Activated CD4-positive, alpha-beta T cell treated with anti-CD3 and anti-CD28 coated beads, Interleukin-2, amount 10 ng/mL, durations not matched to agents 7 days and 5 days (primary cell): ENCODE measurements around the gene ACP2. TPM values are rescaled to one million over a fixed set of nuclear protein-coding genes. Genes with fewer than 3 reads are reported as not detected.
A peak's percentile ranks its signal among the peaks of the same experiment; 100 is the strongest.

Source experiments
- CTCF ChIA-PET: fragments of 350-600 bp; sonication (Branson Sonifier 250); formaldehyde crosslinking; loops from one replicate; lab custom pipeline; 2021; ENCODE audit warnings: antibody characterized with exemption; lab: Charles Lee
- POLR2A ChIA-PET: fragments of 350-600 bp; sonication (Branson Sonifier 250); formaldehyde crosslinking; loops from one replicate; lab custom pipeline; 2021; ENCODE audit warnings: antibody characterized with exemption; lab: Charles Lee
- DNase-seq: peaks from one replicate; pipeline ENCODE4 v3.0.0-alpha.2; 2020
- H3K27ac Mint-ChIP-seq: one replicate; pipeline ENCODE4 v1.8.0; 2021; ENCODE audit warnings: mild to moderate bottlenecking, moderate library complexity, mixed read lengths
- H3K27me3 Mint-ChIP-seq: one replicate; pipeline ENCODE4 v1.8.0; 2021; ENCODE audit warnings: mixed read lengths
- H3K36me3 Mint-ChIP-seq: one replicate; pipeline ENCODE4 v1.8.0; 2021; ENCODE audit warnings: low read depth, mixed read lengths
- H3K4me1 Mint-ChIP-seq: one replicate; pipeline ENCODE4 v1.8.0; 2021; ENCODE audit warnings: mixed read lengths
- H3K4me3 Mint-ChIP-seq: one replicate; pipeline ENCODE4 v1.8.0; 2021; ENCODE audit warnings: mild to moderate bottlenecking, moderate library complexity, mixed read lengths
- H3K9me3 Mint-ChIP-seq: one replicate; pipeline ENCODE4 v1.8.0; 2021; ENCODE audit warnings: mixed read lengths
- total RNA-seq, 2 experiments: library from RNA; stranded (reverse); gene quantifications; one replicate each; pipeline ENCODE4 v1.2.3, GENCODE V29; 2021

Gene ACP2
- total RNA-seq, 2 experiments from 2014 or later = 28.0 to 31.7 TPM

DNA sequence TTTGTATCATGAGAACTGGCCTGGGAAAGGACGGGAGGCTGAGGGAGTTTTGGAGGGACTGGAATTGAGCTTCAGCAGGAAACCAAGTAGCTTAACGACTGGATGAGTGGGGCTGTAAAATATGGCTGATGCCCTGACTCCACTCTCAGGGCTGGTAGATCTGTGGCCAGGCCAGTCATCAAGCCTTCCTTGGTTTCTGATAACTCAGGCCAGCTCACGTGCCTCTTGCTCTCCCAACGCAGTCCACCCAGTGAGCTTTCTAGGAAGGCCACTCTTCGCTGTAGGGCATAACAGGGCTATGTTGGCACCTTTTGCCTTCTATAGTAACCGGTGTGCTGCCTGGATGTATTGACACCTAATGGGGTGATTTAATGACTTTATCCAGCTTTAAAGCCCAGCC lies 15.5 kb upstream of the ACP2 start:
- H3K27me3 Mint-ChIP-seq = no peaks in the 10 kb centered on the region
- peaks cover 4% of the 10 kb centered on the region for H3K36me3 Mint-ChIP-seq
- DNase-seq = no peak
- H3K4me1 Mint-ChIP-seq = peaks cover 51% of the 10 kb centered on the region
- no peaks in the 10 kb centered on the region for H3K9me3 Mint-ChIP-seq
- POLR2A ChIA-PET = interaction anchor here (1.5 kb wide), 1 partner anchor 16 kb away, joined by 4 read pairs; the partner anchor contains the start of gene ACP2
- CTCF ChIA-PET = interaction anchor here (0.7 to 2.4 kb wide), 5 partner anchors 10 to 144 kb away, joined by 3 to 10 read pairs (median 4); partner anchors contain the start of genes ACP2 and SLC39A13
- H3K4me3 Mint-ChIP-seq = no peak overlapping the region
- peak overlapping the region; percentile 79 for H3K27ac Mint-ChIP-seq

DNA sequence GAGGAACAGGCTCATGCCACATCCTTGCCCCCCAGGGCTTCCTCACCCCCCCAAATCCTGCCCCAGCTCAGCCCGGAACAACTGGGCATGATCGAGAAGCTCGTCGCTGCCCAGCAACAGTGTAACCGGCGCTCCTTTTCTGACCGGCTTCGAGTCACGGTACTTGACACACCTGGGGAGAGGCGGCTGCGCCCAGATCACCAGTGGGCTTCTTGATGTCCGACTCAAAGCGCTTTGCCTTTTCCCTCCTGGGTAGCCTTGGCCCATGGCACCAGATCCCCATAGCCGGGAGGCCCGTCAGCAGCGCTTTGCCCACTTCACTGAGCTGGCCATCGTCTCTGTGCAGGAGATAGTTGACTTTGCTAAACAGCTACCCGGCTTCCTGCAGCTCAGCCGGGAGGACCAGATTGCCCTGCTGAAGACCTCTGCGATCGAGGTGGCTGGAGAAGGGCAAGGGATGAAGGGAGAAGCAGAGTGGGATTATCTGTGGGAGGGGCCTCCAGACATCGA lies 12.7 kb upstream of the ACP2 start:
- DNase-seq = no peak
- Mint-ChIP-seq H3K9me3 (no peaks in the 10 kb centered on the region), H3K4me3 (no peak overlapping the region), H3K36me3 (peaks cover 4% of the 10 kb centered on the region), H3K27me3 (no peaks in the 10 kb centered on the region), H3K4me1 (peaks cover 38% of the 10 kb centered on the region), H3K27ac (no peak overlapping the region)
- POLR2A ChIA-PET = no interaction called here
- CTCF ChIA-PET = interaction anchor here (0.6 to 5.3 kb wide), 5 partner anchors 9 to 413 kb away, joined by 3 to 48 read pairs (median 3); partner anchors contain the start of genes ACP2 and ARFGAP2

DNA sequence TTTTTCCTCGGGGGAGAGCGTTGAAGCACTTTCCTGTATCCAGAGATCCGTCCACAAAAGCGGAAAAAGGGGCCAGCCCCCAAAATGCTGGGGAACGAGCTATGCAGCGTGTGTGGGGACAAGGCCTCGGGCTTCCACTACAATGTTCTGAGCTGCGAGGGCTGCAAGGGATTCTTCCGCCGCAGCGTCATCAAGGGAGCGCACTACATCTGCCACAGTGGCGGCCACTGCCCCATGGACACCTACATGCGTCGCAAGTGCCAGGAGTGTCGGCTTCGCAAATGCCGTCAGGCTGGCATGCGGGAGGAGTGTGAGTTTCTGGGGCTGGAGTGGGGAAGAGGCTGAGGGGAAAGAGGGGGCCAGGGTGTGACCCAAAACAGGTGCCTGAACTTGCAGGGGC lies 11.8 kb upstream of the ACP2 start:
- Mint-ChIP-seq H3K27me3 (no peaks in the 10 kb centered on the region), H3K27ac (peak overlapping the region; percentile 54), H3K36me3 (peaks cover 3% of the 10 kb centered on the region), H3K4me3 (no peak overlapping the region), H3K4me1 (peaks cover 30% of the 10 kb centered on the region), H3K9me3 (no peaks in the 10 kb centered on the region)
- ChIA-PET CTCF (interaction anchor here (0.6 to 5.3 kb wide), 6 partner anchors 8 to 1052 kb away, joined by 3 to 48 read pairs (median 4); partner anchors contain the start of genes ACP2 and DDB2), POLR2A (no interaction called here)
- no peak for DNase-seq

DNA sequence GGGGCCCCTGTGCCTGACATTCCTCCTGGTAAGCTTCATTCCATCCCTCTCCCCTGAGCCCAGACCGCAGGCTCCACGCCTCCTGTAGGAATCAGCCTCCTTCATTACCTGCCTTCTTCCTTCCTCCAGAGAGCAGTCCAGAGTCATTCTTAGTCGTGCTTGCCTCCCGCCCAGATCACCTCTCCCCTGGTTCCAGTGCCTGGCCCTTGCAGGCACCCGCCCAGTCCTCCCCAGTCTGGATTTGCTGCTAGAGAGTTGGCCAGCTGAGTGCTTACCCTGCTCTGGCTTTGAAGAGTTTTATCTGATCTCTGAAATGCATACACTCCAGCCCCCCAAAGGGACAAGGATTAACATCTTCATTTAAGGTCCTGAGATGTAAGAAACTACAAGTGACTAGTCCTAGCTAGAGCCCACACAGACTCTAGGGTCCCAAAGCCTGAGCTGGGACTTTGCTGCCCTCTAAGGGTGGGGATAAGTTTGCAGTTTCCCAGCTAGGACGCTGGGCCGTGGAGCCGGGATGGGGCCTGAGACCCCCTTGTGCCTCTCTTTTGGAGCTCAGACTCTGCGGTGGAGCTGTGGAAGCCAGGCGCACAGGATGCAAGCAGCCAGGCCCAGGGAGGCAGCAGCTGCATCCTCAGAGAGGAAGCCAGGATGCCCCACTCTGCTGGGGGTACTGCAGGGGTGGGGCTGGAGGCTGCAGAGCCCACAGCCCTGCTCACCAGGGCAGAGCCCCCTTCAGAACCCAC lies 10.8 kb upstream of the ACP2 start:
- no peak overlapping the region for H3K4me3 Mint-ChIP-seq
- DNase-seq = peak; percentile 43
- H3K9me3 Mint-ChIP-seq = no peaks in the 10 kb centered on the region
- peaks cover 28% of the 10 kb centered on the region for H3K4me1 Mint-ChIP-seq
- ChIA-PET POLR2A (no interaction called here), CTCF (interaction anchor here (0.5 to 5.3 kb wide), 16 partner anchors 9 to 367 kb away, joined by 3 to 48 read pairs (median 4); partner anchors contain the start of genes ACP2 and DDB2)
- no peaks in the 10 kb centered on the region for H3K36me3 Mint-ChIP-seq
- no peaks in the 10 kb centered on the region for H3K27me3 Mint-ChIP-seq
- peak overlapping the region; percentile 28 for H3K27ac Mint-ChIP-seq

DNA sequence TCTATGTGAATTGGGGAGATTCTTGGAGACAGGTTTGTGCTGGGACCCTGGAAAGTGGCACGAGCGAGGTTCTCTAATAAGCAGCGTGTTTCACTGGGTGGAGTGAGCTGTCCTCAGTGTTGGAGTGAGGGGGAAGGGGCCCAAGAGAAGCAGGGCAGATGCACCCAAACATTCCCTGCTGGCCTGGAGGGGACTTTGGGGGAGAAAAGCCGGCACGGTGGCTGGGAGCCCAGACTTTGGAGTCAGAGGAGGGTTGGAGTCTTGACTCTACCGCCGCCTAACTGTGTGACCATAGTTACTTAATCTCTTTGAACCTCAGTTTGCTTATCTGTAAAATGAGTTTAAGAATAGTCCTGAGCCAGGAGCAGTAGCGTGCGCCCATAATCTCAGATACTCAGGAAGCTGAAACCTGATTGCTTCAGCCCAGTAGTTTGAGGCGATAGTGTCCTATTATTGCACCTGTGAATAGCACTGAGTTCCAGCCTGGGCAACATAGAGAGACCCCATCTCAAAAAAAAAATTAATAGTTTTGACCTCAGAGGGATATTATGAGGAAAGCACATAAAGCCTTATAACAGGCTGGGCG lies 9.8 kb upstream of the ACP2 start:
- H3K4me3 Mint-ChIP-seq = no peak overlapping the region
- H3K27ac Mint-ChIP-seq = peak overlapping the region; percentile 64

DNA sequence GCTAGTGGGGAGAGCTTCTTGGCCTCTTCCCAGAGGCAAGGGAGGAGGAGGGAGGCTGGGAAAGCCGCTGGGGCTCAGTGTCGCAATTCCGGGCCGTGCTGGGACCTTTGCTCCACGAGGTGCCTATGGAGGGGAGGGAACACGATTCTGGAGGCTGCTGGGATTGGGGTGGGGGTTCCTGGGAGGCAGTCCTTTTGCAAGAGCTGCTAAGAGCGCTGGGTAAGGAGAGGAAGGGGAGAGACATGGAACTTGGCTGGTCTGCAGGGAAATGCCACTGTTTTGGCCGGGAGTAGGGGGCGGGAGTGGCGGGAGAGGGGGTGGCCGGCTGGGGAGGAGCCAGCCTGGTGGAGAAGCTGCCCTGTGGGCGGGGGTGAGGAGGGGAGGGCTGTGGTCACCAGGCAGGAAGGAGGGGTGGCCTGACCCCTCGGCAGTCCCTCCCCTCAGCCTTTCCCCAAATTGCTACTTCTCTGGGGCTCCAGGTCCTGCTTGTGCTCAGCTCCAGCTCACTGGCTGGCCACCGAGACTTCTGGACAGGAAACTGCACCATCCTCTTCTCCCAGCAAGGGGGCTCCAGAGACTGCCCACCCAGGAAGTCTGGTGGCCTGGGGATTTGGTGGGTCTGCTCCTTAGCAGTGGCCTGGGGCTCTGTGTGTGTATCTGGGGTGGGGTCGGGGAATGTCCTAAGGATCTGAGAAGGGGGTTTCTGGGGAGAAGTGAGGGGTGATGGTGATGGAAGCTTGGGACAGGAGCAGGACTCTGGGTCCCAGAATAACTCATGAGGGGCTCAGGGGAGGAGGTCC lies 9.1 kb upstream of the ACP2 start, which contains the start of gene NR1H3:
Gene NR1H3, plus strand, starts transcription at position 480 of the 800 bp plus-strand sequence. CDS start 1,221 bp downstream, outside the sequence.
- POLR2A ChIA-PET = no interaction called here
- CTCF ChIA-PET = interaction anchor here (0.6 to 5.3 kb wide), 6 partner anchors 9 to 343 kb away, joined by 3 to 48 read pairs (median 4); partner anchors contain the start of gene ACP2
- no peak within 1 kb of the TSS for H3K4me3 Mint-ChIP-seq
- H3K27ac Mint-ChIP-seq = peak within 1 kb of the TSS; percentile 64
- no peaks in the 10 kb centered on the region for H3K36me3 Mint-ChIP-seq
- peaks cover 26% of the 10 kb centered on the region for H3K4me1 Mint-ChIP-seq
- no peaks in the 10 kb centered on the region for H3K9me3 Mint-ChIP-seq
- no peak for DNase-seq
- no peaks in the 10 kb centered on the region for H3K27me3 Mint-ChIP-seq

More for the DNA sequence above, 9.8 kb upstream of the ACP2 start:
- DNase-seq = no peak
- H3K27me3 Mint-ChIP-seq = no peaks in the 10 kb centered on the region
- ChIA-PET CTCF (interaction anchor here (0.6 to 5.3 kb wide), 7 partner anchors 10 to 342 kb away, joined by 3 to 48 read pairs (median 5); partner anchors contain the start of gene ACP2), POLR2A (no interaction called here)
- H3K9me3 Mint-ChIP-seq = no peaks in the 10 kb centered on the region
- no peaks in the 10 kb centered on the region for H3K36me3 Mint-ChIP-seq
- H3K4me1 Mint-ChIP-seq = peaks cover 26% of the 10 kb centered on the region

DNA sequence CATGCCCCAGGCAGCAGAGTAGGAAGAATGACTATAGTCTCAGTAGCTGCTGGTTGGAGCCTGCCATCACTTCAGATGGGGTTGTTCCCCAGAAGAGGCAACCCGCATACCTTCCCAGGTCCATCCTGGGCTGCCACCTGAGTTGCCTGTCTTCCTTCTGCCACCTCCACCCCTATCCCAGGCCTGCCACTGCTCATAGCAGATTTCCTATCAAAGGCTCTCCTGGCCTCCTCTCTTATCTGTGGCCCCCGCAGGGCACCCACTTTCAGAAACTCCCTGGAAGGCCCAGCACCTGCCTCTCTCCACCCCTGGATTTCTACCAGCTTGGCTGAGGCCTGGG lies 8.5 kb upstream of the ACP2 start:
- CTCF ChIA-PET = interaction anchor here (0.7 to 5.3 kb wide), 5 partner anchors 9 to 89 kb away, joined by 3 to 48 read pairs (median 4); partner anchors contain the start of gene ACP2

DNA sequence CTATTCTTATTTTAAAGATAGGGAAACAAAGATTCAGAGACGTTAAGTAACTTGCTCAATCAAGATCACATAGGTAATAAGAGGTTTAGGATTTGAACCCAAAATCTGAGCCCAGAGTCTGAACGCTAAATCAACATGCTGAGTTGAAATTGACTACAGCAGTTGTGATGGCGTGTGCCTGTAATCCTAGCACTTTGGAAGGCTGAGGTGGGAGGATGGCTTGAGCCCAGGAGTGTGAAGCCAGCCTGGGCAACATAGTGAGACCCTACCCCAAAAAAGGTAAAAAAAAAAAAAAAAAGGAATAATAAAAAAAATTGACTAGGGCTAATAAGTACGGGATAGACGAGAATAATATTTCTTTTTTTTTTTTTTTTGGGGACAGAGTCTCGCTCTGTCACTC lies 7.8 kb upstream of the ACP2 start:
- Mint-ChIP-seq H3K4me3 (no peak overlapping the region), H3K27ac (no peak overlapping the region), H3K9me3 (no peaks in the 10 kb centered on the region), H3K36me3 (no peaks in the 10 kb centered on the region), H3K4me1 (peaks cover 26% of the 10 kb centered on the region), H3K27me3 (no peaks in the 10 kb centered on the region)
- CTCF ChIA-PET = interaction anchor here (0.7 to 1.6 kb wide), 2 partner anchors 10 to 88 kb away, joined by 3 to 5 read pairs; no protein-coding TSS in a partner anchor
- POLR2A ChIA-PET = interaction anchor here (0.7 kb wide), 1 partner anchor 10 kb away, joined by 5 read pairs; no protein-coding TSS in a partner anchor
- no peak for DNase-seq

More for the DNA sequence above, 8.5 kb upstream of the ACP2 start:
- no peak for DNase-seq
- no peaks in the 10 kb centered on the region for H3K36me3 Mint-ChIP-seq
- H3K27ac Mint-ChIP-seq = no peak overlapping the region
- H3K4me3 Mint-ChIP-seq = no peak overlapping the region
- no peaks in the 10 kb centered on the region for H3K9me3 Mint-ChIP-seq
- H3K27me3 Mint-ChIP-seq = no peaks in the 10 kb centered on the region
- POLR2A ChIA-PET = no interaction called here
- H3K4me1 Mint-ChIP-seq = peaks cover 26% of the 10 kb centered on the region

DNA sequence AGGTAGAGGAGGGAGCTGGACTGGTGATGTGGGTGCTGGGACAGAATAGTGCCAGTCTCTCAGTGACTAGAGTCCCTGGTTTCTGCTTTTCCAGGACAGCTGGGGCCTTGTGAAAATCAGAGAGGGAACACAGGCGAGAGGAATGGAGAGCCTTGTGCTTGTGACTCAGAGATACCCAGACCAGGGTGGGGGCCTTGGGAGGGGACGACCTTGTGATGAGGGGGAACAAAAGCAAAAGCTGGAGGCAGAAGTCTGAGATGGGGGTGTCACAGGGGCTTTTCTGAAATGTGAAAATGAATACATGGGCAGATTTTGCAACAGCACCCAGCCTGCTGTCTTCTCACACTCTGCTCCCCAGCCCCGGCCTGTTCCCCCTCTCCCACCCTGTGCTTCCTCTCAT lies 5.8 kb upstream of the ACP2 start:
- Mint-ChIP-seq H3K9me3 (no peaks in the 10 kb centered on the region), H3K36me3 (no peaks in the 10 kb centered on the region), H3K4me3 (no peak overlapping the region), H3K27me3 (no peaks in the 10 kb centered on the region), H3K4me1 (peaks cover 24% of the 10 kb centered on the region), H3K27ac (peak overlapping the region; percentile 74)
- POLR2A ChIA-PET = no interaction called here
- CTCF ChIA-PET = interaction anchor here (1.2 to 1.4 kb wide), 2 partner anchors 9 to 10 kb away, joined by 4 to 6 read pairs; no protein-coding TSS in a partner anchor
- no peak for DNase-seq

DNA sequence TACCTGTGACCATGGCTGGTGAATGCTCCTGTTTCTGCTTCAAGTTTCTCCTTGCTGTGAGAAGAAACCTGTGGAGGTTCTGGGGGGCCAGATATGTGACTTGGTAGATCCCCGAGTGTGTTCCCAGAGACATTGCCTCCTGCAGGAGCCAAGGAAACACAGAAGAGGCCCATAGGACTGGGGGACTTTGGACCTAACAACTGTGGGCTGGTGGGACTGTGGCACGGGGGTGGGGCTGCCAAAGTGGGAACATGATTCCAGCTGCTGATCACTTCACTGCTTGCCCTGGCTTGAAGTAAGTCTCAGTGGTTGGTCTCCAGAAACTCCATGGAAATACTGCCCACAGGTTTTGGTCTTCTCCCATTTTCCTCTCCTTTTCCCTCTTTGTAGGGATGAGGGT lies 5.0 kb upstream of the ACP2 start:
- Mint-ChIP-seq H3K36me3 (no peaks in the 10 kb centered on the region), H3K4me1 (peaks cover 22% of the 10 kb centered on the region), H3K27ac (no peak overlapping the region), H3K27me3 (no peaks in the 10 kb centered on the region), H3K4me3 (no peak overlapping the region), H3K9me3 (no peaks in the 10 kb centered on the region)
- ChIA-PET POLR2A (no interaction called here), CTCF (interaction anchor here (1.2 to 1.4 kb wide), 2 partner anchors 9 to 10 kb away, joined by 4 to 6 read pairs; no protein-coding TSS in a partner anchor)
- DNase-seq = no peak

DNA sequence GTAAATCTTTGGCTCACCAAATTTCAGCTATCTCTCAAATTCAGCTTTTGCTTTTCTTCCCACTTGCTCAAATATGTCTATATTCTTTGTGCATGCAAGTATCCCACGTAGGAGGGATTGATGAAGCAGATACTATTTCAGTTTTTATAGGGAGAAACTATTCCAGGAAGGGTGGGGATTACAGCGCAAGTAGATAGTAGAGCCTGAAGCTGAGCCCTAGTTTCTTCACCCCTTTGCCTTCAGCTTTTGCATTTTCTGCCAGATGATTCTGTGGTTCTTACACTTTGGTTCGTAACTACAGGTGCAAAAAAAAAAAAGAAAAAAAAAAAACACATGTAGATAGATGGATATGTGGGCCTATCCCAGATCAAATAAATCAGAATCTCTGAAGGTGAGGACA lies 3.1 kb upstream of the ACP2 start:
- H3K9me3 Mint-ChIP-seq = no peaks in the 10 kb centered on the region
- POLR2A ChIA-PET = no interaction called here
- H3K4me1 Mint-ChIP-seq = peaks cover 30% of the 10 kb centered on the region
- H3K27ac Mint-ChIP-seq = no peak overlapping the region
- no peak overlapping the region for H3K4me3 Mint-ChIP-seq
- DNase-seq = no peak
- CTCF ChIA-PET = interaction anchor here (0.7 to 1.1 kb wide), 3 partner anchors 16 to 84 kb away, joined by 3 read pairs; no protein-coding TSS in a partner anchor
- peaks cover 7% of the 10 kb centered on the region for H3K36me3 Mint-ChIP-seq
- H3K27me3 Mint-ChIP-seq = no peaks in the 10 kb centered on the region

DNA sequence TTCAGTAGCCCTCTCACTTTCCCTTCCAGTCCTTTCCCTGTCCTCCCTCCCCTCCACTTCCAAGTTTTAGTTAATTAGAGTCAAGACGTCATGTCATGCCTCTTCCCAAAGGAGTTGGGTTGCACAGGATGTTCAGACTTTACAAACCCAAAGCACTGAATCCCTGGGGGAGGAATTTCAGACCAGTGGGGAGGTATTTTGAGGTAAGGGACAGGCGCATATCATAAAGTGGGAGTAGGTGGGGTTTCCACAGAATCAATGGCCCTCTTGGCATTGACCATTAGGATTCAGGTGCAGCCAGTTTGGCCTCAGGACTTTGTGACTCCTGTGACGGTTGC lies 733 bp upstream of the ACP2 start:
- Mint-ChIP-seq H3K4me1 (peaks cover 24% of the 10 kb centered on the region), H3K27ac (peak overlapping the region; percentile 95), H3K9me3 (no peaks in the 10 kb centered on the region), H3K36me3 (peaks cover 16% of the 10 kb centered on the region), H3K27me3 (no peaks in the 10 kb centered on the region), H3K4me3 (peak overlapping the region; percentile 91)
- CTCF ChIA-PET = interaction anchor here (0.7 to 4.7 kb wide), 6 partner anchors 10 to 72 kb away, joined by 3 to 48 read pairs (median 7); partner anchors contain the start of genes DDB2 and NR1H3
- no peak for DNase-seq
- POLR2A ChIA-PET = interaction anchor here (1.3 to 1.4 kb wide), 2 partner anchors 13 to 35 kb away, joined by 4 to 9 read pairs; partner anchors contain the start of gene DDB2
